IPS DF 19.7 (cell line): ENCODE results near the gene SH3BP1.
"Not testable (repeated sequence)": the region's sequence is repeated elsewhere in the genome, so short reads cannot be mapped to it uniquely, and the experiment has no call there.

Experiments
- DNase-seq: peaks from one replicate; pipeline ENCODE4 v3.0.0-alpha.2; 2013; ENCODE audit warnings: low read depth, low spot score

SH3BP1 gene

DNA sequence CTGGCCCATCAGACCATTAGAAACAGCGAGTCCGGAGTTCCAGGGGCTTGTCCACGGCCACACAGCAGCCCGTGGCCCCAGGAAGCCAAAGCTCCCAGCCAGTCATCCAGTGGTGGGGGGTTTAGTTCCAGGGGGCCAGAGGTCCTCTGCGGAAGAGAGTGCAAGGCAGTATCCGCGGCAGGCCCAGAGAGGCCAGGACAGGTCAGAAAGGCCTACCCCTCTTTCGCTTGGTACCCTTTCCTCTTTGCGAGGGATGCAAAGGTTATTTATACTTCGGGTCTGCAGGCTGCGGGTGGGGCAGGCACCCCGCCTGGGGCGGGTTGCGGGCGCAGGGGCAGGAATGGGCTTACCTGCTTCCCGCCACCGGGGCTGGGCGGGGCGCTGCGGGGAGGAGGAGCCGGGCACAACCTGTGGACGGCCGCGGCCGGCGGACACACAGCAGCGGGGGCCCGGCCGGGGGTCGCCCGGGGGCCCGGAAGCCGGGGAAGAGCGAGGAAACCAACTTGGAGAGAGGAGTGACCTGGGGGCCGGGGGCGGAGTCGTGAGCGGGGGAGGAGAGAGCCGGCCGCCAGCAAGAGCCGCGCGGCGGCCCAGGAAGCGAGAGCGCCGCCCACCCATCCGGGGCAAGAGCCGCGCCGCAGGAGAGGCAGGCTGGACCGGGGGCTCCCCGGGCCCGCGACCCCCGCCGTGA lies at the start of gene SH3BP1:
TSS of gene SH3BP1 (plus strand) at position 600 of the 691 bp plus-strand sequence. CDS start 119 bp downstream, outside the sequence.
- no peak for DNase-seq

DNA sequence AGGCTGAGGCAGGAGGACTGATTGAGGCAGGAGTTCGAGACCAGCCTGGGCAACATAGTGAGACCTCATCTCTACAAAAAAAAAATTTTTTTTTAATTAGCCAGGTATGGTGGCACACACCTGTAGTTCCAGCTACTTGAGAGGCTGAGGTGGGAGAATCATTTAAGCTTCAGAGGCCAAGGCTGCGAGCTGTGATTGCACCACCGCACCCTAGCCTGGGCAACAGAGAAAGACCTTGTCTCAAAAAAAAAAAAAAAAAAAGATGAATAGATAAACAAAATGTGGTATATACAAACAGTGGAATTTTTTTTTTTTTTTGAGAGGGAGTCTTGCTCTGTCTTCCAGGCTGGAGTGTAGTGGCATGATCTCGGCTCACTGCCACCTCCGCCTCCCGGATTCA lies 48.4 kb upstream of the SH3BP1 start:
- not testable (repeated sequence) for DNase-seq

DNA sequence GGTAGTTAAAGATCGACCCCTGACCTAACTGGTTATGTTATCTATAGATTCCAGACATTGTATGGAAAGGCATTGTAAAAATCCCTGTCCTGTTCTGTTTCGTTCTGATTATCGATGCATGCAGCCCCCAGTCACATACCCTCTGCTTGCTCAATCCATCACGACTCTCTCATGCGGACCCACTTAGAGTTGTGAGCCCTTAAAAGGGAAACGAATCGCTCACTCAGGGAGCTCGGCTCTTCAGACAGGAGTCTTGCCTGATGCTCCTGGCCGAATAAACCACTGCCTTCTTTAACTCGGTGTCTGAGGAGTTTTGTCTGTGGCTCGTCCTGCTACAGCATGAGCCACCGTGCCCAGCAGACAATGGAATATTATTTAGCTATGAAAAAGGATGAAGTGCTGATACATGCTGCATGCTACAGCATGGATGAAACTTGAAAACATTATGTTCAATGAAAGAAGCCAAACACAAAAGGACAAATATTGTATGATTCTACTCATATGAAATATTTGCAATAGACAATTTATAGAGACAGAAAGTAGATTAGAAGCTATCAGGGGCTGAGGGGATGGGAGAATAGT lies 47.6 kb upstream of the SH3BP1 start:
- no peak for DNase-seq

DNA sequence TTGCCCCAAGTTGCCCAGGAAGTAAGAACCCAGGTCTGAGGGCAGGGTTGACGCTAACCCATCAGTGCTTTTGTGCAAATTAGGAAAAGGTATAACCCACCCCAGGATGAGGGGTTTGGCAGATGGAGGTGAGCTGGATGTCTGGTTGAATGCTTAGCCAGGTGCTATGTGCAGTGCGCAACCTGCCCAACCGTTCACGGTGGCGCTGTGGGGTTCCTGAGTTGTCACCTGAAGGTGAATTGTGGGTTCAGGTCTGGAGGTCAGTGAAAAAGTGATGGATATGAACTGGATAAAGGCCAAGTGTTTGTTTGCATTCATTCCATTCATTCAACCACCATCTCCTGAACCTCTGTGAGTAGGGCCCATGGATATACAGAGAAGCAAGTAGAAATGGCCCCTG lies 45.2 kb upstream of the SH3BP1 start:
- no peak for DNase-seq

GRCh38 chr22:37599153-37599552 lies 40.3 kb upstream of the SH3BP1 start:
- DNase-seq: no peak

GRCh38 chr22:37601203-37601539 lies 38.3 kb upstream of the SH3BP1 start:
- DNase-seq: no peak

GRCh38 chr22:37601540-37602442 lies 37.7 kb upstream of the SH3BP1 start:
- peak; percentile 96 for DNase-seq

DNA sequence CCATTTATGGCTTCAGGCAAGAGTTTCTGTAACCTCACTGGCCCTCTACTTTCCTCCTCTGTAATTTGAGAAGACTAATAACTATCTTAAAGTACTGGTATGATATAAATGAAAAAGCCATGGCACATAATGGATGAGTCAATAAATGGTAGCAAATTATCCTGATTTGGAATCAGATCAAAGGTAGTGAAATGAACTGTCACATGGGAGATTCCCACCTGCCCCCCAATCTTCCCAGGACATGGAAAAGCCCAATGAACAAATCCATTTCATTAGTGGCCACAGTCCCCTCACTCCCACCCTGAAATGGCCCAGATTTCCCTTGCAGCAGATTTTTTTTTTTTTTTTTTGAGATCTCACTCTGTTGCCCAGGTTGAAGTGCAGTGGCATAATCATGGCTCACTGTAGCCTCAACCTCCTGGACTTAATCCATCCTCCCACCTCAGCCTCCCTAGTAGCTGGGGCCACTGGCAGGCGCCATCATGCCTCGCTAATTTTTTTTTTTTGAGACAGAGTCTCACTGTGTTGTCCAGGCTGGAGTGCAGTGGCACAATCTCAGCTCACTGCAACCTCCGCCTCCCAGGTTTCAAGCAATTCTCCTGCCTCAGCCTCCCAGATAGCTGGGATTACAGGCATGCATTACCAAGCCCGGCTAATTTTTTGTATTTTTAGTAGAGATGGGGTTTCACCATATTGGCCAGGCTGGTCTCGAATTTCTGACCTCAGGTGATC lies 36.8 kb upstream of the SH3BP1 start:
- not testable (repeated sequence) for DNase-seq

GRCh38 chr22:37604074-37604473 lies 35.4 kb upstream of the SH3BP1 start:
- no peak for DNase-seq

DNA sequence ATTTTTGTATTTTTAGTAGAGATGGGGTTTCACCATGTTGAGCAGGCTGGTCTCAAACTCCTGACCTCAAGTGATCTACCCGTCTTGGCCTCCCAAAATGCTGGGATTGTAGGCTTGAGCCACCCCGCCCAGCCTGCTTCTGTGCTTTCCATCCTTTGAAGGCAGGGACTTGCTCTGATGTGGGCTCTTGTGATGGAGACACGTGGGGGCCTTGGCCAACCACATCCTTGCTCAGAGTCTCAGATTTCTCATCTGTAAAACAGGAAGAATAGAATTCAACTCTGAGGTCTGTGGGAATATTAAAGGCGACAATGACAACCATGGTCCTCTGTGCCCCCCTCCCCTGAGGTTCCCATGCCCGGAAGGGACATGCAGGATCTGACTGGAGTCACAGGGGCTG lies 34.6 kb upstream of the SH3BP1 start:
- DNase-seq: no peak

DNA sequence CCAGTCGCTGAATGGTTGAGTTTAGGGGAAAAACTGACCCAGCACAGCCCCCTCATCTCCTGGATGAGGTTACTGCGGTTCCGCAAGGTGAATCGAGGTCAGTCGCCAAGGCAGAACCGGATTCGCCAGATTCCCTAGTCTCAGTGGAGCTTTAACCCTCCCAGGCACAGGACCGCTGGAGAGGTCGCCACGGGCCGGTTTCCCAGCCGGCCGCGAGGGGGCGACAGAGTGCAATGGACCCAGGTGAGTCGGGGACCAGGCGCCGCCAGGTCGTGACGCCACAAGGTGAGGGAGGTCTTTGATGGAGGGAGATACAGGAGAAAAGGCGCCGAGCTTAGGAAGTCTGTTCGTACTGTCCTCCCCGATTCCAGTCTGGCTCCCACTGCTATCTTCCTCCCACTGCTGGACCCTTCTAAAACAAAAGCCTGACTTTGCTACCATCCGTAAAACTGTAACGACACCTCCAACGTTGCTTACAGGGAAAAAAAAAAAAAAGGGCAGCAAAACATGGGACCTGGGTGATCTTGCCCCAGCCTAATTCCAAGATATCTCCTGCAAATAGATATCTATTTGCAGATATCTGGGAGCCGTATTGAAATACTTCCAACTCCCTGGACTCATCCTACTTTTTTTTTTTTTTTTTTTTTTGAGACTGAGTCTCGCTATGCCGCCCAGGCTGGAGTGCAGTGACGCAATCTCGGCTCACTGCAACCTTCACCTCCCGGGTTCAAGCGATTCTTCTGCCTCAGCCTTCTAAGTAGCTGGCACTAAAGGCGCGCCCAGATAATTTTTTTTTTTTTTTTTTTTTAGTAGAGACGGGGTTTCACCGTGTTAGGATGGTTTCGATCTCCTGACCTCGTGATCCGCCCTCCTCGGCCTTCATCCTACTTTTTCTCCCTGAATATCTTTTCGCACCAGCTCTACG lies 32.2 kb upstream of the SH3BP1 start:
- DNase-seq: peak; percentile 83

GRCh38 chr22:37607935-37608476 lies 31.5 kb upstream of the SH3BP1 start:
- no peak for DNase-seq

- DNase-seq: peak; percentile 94
These were observed 30.8 kb upstream of the SH3BP1 start, which contains the start of gene GGA1 for GRCh38 chr22:37608477-37609239. Gene GGA1 (plus strand): TSS chr22:37608834. CDS start chr22:37608861, 27 bp downstream.

DNA sequence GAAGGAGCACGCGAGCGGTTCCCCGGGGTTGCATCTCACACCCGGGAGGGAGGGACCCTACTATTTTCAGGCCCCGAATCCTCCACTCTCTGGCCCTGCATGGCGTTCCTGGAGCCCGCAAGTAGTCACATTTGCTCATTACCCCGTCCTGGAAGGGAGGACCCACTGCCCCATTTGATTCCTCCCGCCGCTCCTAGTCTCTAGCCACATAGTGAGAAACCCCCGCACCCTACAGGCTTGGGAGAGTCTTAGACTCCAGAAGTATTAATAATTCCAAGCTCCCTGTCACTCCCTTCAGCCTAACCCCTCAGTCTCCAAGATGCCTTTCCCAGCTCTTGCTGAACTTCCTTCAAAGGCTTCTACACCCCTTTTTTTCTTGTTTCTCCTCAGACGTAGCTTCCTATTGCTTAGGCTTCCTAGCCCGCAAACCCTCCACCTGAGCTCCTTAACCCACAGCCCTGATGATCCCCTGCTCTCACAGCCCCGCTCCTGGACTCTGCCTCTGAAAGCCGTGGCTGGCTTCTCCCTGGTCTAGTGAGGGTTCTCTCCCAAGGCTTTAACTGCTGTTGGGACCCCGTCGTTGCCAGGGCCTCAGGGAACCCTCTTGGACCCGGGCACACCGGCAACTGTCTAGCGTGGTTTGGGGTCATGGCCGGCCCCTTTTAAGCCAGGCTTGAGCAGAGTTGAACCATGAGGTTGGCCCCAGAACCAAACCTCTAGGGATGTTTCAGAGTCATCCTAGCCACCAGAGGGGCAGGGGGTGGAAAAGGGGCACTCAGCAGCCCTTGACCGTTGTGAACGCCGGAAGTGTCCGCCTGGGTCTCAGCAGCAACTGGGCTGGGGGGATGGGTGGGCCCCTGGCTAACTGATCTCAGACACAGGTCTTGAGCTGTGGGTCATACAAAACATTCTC lies 30.0 kb upstream of the SH3BP1 start:
- DNase-seq: no peak

- DNase-seq: not testable (repeated sequence)
These were observed 29.4 kb upstream of the SH3BP1 start for GRCh38 chr22:37610153-37610475.

- DNase-seq: no peak
These were observed 28.9 kb upstream of the SH3BP1 start for GRCh38 chr22:37610480-37611129.

- no peak for DNase-seq
These were observed 28.3 kb upstream of the SH3BP1 start for GRCh38 chr22:37611207-37611606.
